ENCODE data around the gene LONRF2.

DNA sequence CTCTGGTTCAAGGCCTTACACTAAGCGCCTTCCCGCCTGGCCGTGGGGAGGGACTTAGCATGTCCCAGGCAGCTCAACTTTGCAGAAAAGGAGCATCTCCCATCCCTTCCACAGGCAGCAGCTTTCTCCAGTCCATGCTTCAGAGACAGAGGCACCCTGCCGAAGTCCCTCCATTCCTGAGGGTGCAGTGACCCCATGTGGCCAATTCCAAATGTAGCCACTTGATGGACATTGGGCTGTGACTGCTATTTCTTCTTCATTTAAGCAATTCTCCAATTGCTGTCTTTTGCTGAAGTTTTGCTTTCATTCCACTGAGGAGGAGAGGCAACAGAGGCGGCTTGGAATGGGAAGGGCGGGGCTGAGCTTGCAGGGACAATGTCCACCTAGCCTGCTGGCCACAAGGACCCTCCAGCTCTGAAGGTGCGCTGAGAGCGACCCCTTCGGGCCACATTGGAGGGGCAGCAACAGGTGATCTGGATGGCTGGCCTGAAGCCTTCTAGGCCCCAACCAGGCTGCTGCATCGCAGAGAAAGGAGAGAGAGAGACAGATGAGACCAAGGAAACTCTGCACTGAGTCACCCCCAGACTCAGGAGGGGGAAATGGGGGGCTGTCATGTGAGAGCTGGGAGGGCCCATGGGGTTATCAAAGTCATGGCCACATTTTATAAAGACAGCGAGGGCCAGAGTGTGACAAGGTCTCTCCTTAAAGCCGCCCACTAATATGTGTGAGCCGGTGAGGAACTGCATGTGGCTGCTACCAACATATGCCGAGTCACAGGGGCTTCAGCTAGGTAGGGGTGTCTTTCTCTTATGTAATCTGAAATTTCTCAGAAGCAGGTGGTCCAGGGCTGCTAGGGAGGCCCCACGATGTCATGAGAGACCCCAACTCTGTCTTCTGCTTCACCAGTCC lies 61.3 kb downstream of the LONRF2 start:
- TF ChIP-seq, protein P1, sequence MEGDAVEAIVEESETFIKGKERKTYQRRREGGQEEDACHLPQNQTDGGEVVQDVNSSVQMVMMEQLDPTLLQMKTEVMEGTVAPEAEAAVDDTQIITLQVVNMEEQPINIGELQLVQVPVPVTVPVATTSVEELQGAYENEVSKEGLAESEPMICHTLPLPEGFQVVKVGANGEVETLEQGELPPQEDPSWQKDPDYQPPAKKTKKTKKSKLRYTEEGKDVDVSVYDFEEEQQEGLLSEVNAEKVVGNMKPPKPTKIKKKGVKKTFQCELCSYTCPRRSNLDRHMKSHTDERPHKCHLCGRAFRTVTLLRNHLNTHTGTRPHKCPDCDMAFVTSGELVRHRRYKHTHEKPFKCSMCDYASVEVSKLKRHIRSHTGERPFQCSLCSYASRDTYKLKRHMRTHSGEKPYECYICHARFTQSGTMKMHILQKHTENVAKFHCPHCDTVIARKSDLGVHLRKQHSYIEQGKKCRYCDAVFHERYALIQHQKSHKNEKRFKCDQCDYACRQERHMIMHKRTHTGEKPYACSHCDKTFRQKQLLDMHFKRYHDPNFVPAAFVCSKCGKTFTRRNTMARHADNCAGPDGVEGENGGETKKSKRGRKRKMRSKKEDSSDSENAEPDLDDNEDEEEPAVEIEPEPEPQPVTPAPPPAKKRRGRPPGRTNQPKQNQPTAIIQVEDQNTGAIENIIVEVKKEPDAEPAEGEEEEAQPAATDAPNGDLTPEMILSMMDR (IDR thresholded peaks at IDR 0.05): peak in 5 of 6 experiments; percentile 40 to 84 (median 74)
- no peak for TF ChIP-seq POLR2A (IDR thresholded peaks at IDR 0.05)

All from thyroid gland (tissue), 4 donors.